CD4-positive, CD25-positive, alpha-beta regulatory T cell (primary cell): ENCODE measurements around the gene ERC1. TPM values are rescaled to one million over a fixed set of nuclear protein-coding genes. Genes with fewer than 3 reads are reported as not detected.

Experiments
- ATAC-seq, 2 donors: fragments of 150-1000 bp; cut with Tn5 transposase; one replicate each; pipeline ENCODE4 v1.10.0; 2021; ENCODE audit warnings: low read depth in 2 of 2, moderate number of reproducible peaks in 2 of 2, moderate library complexity in 1 of 2
- DNase-seq, 3 donors: peaks; one replicate each; pipeline versions ENCODE4 v3.0.0 to v3.0.0-alpha.2; 2012 to 2022; ENCODE audit warnings: mixed read lengths in 1 of 3
- H3K27ac ChIP-seq: one replicate; pipeline ENCODE4 v1.7.0; 2013; ENCODE audit warnings: mild to moderate bottlenecking, low read length; ENCODE audit not compliant: insufficient read depth, poor library complexity, severe bottlenecking
- H3K27me3 ChIP-seq: one replicate; pipeline ENCODE4 v1.7.0; 2013; ENCODE audit warnings: low read length; ENCODE audit not compliant: control insufficient read depth, insufficient read depth
- H3K36me3 ChIP-seq: one replicate; pipeline ENCODE4 v1.7.0; 2013; ENCODE audit warnings: mild to moderate bottlenecking, low read length, moderate library complexity; ENCODE audit not compliant: control insufficient read depth, insufficient read depth
- H3K4me1 ChIP-seq: 2 replicates; pipeline ENCODE4 v1.7.0; 2013; ENCODE audit warnings: mild to moderate bottlenecking, low read length; ENCODE audit not compliant: insufficient read depth, control insufficient read depth, poor library complexity, severe bottlenecking
- H3K4me3 ChIP-seq: one replicate; pipeline ENCODE4 v1.7.0; 2013; ENCODE audit warnings: low read depth, mild to moderate bottlenecking, low read length, moderate library complexity
- H3K9me3 ChIP-seq, 2 experiments: 1 replicate in 1 of 2; 2 replicates in 1 of 2; pipeline ENCODE4 v1.7.0; 2013; ENCODE audit warnings: low read length in 2 of 2, mild to moderate bottlenecking in 1 of 2, moderate library complexity in 1 of 2; ENCODE audit not compliant: control insufficient read depth in 2 of 2
- H3K27ac Mint-ChIP-seq, 3 donors: one replicate each; pipeline ENCODE4 v1.8.0; 2020 to 2022; ENCODE audit warnings: mild to moderate bottlenecking in 3 of 3, mixed read lengths in 3 of 3, moderate library complexity in 2 of 3
- H3K27me3 Mint-ChIP-seq: one replicate; pipeline ENCODE4 v1.8.0; 2022; ENCODE audit warnings: mild to moderate bottlenecking, mixed read lengths
- H3K36me3 Mint-ChIP-seq: one replicate; pipeline ENCODE4 v1.8.0; 2020; ENCODE audit warnings: mixed read lengths
- H3K4me1 Mint-ChIP-seq, 4 donors: one replicate each; pipeline ENCODE4 v1.8.0; 2020 to 2022; ENCODE audit warnings: mixed read lengths in 4 of 4, mild to moderate bottlenecking in 1 of 4
- H3K4me3 Mint-ChIP-seq, 4 donors: one replicate each; pipeline ENCODE4 v1.8.0; 2020 to 2022; ENCODE audit warnings: mild to moderate bottlenecking in 4 of 4, mixed read lengths in 4 of 4, moderate library complexity in 3 of 4
- H3K9me3 Mint-ChIP-seq, 7 donors: one replicate each; pipeline ENCODE4 v1.8.0; 2020 to 2022; ENCODE audit warnings: mixed read lengths in 7 of 7, mild to moderate bottlenecking in 3 of 7, moderate library complexity in 2 of 7
- polyA plus RNA-seq, 4 donors: library from polyadenylated mRNA; unstranded; fragments of 300-500 nt; fragmentation: Illumina TruSeq; gene quantifications; one replicate each; pipeline ENCODE4 v1.2.3, GENCODE V29; 2021
- total RNA-seq: library from RNA; stranded (reverse); gene quantifications from one replicate; pipeline ENCODE4 v1.2.3, GENCODE V29; 2022

Gene ERC1
- total and polyA plus RNA-seq, 5 donors from 2014 or later, result 5.7 to 46.5 (median 7.6) TPM

DNA sequence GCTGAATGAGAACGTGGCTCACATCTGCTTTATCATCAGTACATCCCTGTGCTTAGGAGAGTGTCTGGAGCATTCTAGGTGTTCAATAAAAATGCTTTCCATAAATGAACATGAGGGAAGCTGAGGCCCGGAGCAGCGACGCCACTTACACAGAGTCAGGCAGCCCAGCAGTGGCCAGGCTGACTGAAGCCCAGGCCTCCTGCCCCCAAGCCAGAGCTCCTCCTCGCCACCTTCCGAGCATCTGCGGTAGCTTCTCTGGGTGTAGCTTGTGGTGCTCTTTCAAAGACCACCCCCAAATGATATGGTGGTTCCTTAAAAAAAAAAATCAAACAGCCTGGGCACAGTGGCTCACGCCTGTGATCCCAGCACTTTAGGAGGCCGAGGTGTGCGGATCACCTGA lies 514.6 kb downstream of the ERC1 start:
- H3K27me3 Mint-ChIP-seq, result peaks cover 22% of the 10 kb centered on the region
- H3K4me3 ChIP-seq, result no peak overlapping the region
- ATAC-seq, result no peak
- no peaks in the 10 kb centered on the region for H3K36me3 Mint-ChIP-seq
- H3K9me3 ChIP-seq, result no peaks in the 10 kb centered on the region
- H3K27ac ChIP-seq, result no peak overlapping the region
- H3K9me3 Mint-ChIP-seq, result peaks cover 0 to 1% (median 0%) of the 10 kb centered on the region in 7 donors
- no peak overlapping the region for H3K27ac Mint-ChIP-seq
- DNase-seq, result no peak
- H3K36me3 ChIP-seq, result no peaks in the 10 kb centered on the region
- no peak overlapping the region for H3K4me3 Mint-ChIP-seq
- H3K27me3 ChIP-seq, result peaks cover 2% of the 10 kb centered on the region
- peaks cover 0 to 9% (median 6%) of the 10 kb centered on the region in 4 donors for H3K4me1 Mint-ChIP-seq
- peaks cover 4% of the 10 kb centered on the region for H3K4me1 ChIP-seq

DNA sequence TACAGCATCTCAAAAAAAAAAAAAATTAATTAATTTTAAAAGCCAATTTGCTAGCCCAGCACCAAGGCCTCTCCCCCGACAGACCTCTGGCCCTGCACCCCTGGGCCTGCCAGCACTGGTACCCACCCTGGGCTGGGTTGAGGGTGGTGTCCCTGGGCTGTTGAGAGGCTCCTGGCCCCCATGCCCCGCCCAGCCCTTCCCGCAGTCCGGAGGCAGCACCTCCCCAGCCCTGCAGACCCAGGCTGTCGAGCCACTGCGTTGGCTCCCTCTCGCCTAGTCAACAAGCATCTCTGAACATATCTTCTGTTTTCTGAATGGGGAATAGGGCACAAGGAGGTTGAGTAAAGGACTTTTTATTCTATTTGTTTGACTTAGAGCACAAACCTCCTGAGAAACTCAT lies 516.3 kb downstream of the ERC1 start:
- Mint-ChIP-seq H3K27me3 (peaks cover 34% of the 10 kb centered on the region), H3K36me3 (no peaks in the 10 kb centered on the region), H3K27ac (no peak overlapping the region), H3K4me3 (no peak overlapping the region), H3K9me3 (peaks cover 0 to 1% (median 0%) of the 10 kb centered on the region in 7 donors), H3K4me1 (peaks cover 4 to 10% (median 6%) of the 10 kb centered on the region in 4 donors)
- Histone ChIP-seq H3K9me3 (no peaks in the 10 kb centered on the region), H3K36me3 (no peaks in the 10 kb centered on the region), H3K4me1 (peaks cover 4% of the 10 kb centered on the region), H3K27ac (no peak overlapping the region), H3K27me3 (peaks cover 2% of the 10 kb centered on the region), H3K4me3 (no peak overlapping the region)
- no peak for ATAC-seq
- DNase-seq, result no peak

DNA sequence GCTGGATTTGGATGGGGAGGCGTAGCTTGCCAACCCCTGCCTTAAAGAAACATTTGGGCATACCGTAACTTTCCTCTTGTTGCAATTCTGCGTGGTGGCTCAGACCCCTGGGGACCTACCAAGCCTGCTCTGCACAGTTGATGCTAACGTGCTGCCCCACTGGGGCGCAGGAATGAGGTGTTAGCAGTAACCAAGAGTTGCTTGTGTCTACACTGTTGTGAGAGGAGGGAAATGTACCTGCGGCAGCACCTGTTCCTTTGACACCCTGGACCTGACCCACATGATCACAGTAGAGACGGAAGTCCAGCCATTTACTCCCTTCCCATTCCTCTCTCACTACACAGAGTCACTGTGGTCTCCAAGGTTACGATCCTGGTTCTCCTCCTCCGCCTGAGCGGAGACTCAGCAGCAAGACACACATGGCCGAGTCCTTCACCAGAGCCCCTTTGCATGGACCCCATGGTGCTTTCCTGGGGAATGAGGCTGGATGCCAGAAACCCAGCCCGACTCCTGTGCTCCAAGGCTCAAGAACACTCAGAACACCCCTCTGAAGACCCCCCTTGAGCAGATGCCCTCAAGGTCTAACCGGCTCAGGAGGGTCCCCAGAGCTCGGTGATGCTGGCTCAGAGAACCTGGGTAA lies 518.5 kb downstream of the ERC1 start:
- Histone ChIP-seq H3K36me3 (no peaks in the 10 kb centered on the region), H3K27me3 (peaks cover 2% of the 10 kb centered on the region), H3K4me1 (peaks cover 3% of the 10 kb centered on the region), H3K9me3 (no peaks in the 10 kb centered on the region), H3K4me3 (no peak overlapping the region), H3K27ac (no peak overlapping the region)
- ATAC-seq (no peak), DNase-seq (no peak)
- no peak overlapping the region for H3K4me3 Mint-ChIP-seq
- peaks cover 3 to 8% (median 5%) of the 10 kb centered on the region in 4 donors for H3K4me1 Mint-ChIP-seq
- no peaks in the 10 kb centered on the region for H3K36me3 Mint-ChIP-seq
- peaks cover 0 to under 1% (median 0%) of the 10 kb centered on the region in 7 donors for H3K9me3 Mint-ChIP-seq
- H3K27ac Mint-ChIP-seq, result no peak overlapping the region
- peaks cover 40% of the 10 kb centered on the region for H3K27me3 Mint-ChIP-seq

DNA sequence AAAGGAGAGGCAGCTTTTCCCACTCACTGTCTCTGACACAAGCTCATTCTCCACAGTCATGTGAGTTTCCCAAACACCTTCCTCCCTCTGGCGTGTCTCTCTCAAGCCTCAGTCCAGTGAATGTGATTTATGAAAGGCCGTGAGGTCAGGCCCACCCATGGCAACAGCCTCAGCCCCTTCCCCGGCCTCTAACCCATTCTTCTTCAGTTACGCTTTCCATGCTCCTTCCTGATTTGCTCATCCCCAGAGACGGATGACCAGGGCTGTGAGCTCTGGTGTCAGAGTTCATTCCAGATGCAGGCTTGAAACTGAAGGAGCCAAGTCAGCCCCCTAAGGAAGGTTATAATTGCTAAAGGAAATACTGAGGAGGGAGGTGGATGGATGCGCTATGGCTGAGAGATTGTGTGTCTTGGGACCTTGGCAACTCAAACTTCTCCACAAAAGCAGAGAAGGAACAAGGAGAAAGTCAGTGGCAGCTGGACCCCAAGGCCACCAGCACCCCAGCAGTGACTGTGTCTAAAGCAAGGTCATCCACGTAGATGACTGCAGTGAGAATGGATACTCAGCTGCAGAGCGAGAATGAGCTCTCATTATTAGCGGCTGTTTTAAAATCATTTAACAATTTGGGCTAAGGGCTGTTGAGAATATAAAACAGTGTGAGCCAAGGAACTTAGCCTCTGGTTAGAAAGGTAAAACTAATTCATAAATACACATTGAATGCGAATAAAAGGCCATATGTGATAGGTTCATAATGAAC lies 519.2 kb downstream of the ERC1 start:
- Mint-ChIP-seq H3K27me3 (peaks cover 44% of the 10 kb centered on the region), H3K36me3 (no peaks in the 10 kb centered on the region), H3K4me1 (peaks cover 0 to 7% (median 2%) of the 10 kb centered on the region in 4 donors), H3K9me3 (peaks cover 0 to 3% (median 0%) of the 10 kb centered on the region in 7 donors), H3K27ac (no peak overlapping the region), H3K4me3 (no peak overlapping the region)
- DNase-seq (no peak), ATAC-seq (no peak)
- Histone ChIP-seq H3K4me1 (no peaks in the 10 kb centered on the region), H3K27me3 (peaks cover 2% of the 10 kb centered on the region), H3K9me3 (no peaks in the 10 kb centered on the region), H3K27ac (no peak overlapping the region), H3K4me3 (no peak overlapping the region), H3K36me3 (no peaks in the 10 kb centered on the region)

DNA sequence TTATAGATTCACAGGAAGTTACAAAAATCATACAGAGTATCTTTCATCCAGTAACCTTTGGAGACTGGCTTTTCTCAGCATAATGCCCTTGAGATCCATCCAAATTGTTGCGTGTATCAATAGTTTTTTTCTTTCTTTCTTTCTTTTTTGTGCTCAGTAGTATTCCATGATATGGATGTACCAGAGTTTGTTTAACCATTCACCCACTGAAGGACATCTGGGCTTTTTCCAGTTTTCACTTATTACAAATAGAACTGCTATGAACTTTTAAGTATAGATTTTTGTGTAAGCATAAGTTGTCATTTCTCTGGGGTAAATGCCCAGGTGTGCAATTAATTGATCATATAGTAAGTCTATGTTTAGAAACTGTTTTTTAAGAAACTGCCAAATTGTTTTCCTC lies 524.0 kb downstream of the ERC1 start:
- Histone ChIP-seq H3K4me3 (no peak overlapping the region), H3K27me3 (peaks cover 5% of the 10 kb centered on the region), H3K36me3 (no peaks in the 10 kb centered on the region), H3K9me3 (no peaks in the 10 kb centered on the region), H3K4me1 (no peaks in the 10 kb centered on the region), H3K27ac (no peak overlapping the region)
- Mint-ChIP-seq H3K9me3 (peaks cover 0 to 6% (median 0%) of the 10 kb centered on the region in 7 donors), H3K4me1 (peaks cover 0 to 7% (median 2%) of the 10 kb centered on the region in 4 donors), H3K36me3 (peaks cover 3% of the 10 kb centered on the region), H3K4me3 (no peak overlapping the region), H3K27ac (no peak overlapping the region), H3K27me3 (peaks cover 53% of the 10 kb centered on the region)
- ATAC-seq (no peak), DNase-seq (no peak)

DNA sequence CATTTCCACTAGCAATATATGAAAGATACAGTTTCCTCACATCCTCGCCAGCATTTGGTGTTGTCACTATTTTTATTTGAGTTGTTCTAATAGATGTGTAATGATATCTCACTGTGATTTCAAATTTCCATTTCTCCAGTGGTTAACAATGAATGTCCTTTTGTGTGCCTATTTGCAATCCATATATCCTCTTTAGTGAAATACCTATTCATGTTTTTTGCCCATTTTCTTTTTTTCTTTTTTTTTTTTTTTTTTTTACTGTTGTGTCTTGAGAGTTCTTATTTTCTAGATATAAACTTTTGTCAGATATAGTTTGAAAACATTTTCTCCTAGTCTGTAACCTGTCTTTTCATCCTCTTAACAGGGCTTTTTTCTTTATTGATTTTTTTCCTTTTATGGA lies 524.4 kb downstream of the ERC1 start:
- H3K27me3 ChIP-seq, result peaks cover 5% of the 10 kb centered on the region
- H3K4me1 Mint-ChIP-seq, result peaks cover 0 to 7% (median 2%) of the 10 kb centered on the region in 4 donors
- no peak overlapping the region for H3K4me3 ChIP-seq
- no peak for DNase-seq
- H3K9me3 Mint-ChIP-seq, result peaks cover 0 to 6% (median 0%) of the 10 kb centered on the region in 7 donors
- H3K4me3 Mint-ChIP-seq, result no peak overlapping the region
- H3K4me1 ChIP-seq, result no peaks in the 10 kb centered on the region
- H3K36me3 ChIP-seq, result no peaks in the 10 kb centered on the region
- ATAC-seq, result no peak
- peaks cover 55% of the 10 kb centered on the region for H3K27me3 Mint-ChIP-seq
- no peak overlapping the region for H3K27ac Mint-ChIP-seq
- no peak overlapping the region for H3K27ac ChIP-seq
- no peaks in the 10 kb centered on the region for H3K9me3 ChIP-seq
- peaks cover 3% of the 10 kb centered on the region for H3K36me3 Mint-ChIP-seq

DNA sequence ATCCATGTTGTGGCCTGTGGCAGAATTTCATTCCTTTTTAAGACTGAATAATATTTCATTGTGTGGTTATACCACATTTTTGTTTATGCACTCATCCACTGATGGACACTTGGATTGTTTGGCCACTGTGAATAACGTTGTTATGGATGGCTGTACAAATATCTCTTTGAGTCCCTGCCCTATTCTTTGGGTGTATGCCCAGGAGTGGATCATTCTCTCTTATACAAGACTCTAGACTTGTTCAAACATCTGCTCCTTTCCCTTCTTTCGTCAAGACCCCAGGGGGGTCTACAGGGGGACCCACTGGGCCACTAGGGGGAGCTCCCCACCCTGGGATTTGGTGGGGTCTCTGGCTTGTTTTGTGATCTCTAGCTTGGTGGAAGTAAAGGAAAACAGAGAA lies 526.0 kb downstream of the ERC1 start:
- Histone ChIP-seq H3K27me3 (peaks cover 5% of the 10 kb centered on the region), H3K27ac (no peak overlapping the region), H3K36me3 (no peaks in the 10 kb centered on the region), H3K9me3 (no peaks in the 10 kb centered on the region), H3K4me3 (no peak overlapping the region), H3K4me1 (no peaks in the 10 kb centered on the region)
- peaks cover 3% of the 10 kb centered on the region for H3K36me3 Mint-ChIP-seq
- H3K9me3 Mint-ChIP-seq, result peaks cover 0 to 6% (median 0%) of the 10 kb centered on the region in 7 donors
- no peak overlapping the region for H3K27ac Mint-ChIP-seq
- ATAC-seq, result no peak
- H3K4me3 Mint-ChIP-seq, result no peak overlapping the region
- no peak for DNase-seq
- H3K4me1 Mint-ChIP-seq, result peaks cover 0 to 6% (median 2%) of the 10 kb centered on the region in 4 donors
- H3K27me3 Mint-ChIP-seq, result peaks cover 46% of the 10 kb centered on the region
